Ovary (tissue), 9 donors: ENCODE measurements around the gene BCAN. TPM values are rescaled to one million over a fixed set of nuclear protein-coding genes. Genes with fewer than 3 reads are reported as not detected.

Experiments
- DNase-seq, 5 donors: peaks; one replicate each; pipeline ENCODE4 v3.0.0-alpha.2; 2019 to 2020
- H3K27ac ChIP-seq, 2 donors: fragments of 200-600 bp; one replicate each; pipeline versions ENCODE4 v1.5.1 to v1.8.0; 2019 to 2022
- H3K27me3 ChIP-seq: fragments of 200-600 bp; one replicate; pipeline ENCODE4 v1.8.0; 2022
- H3K36me3 ChIP-seq: fragments of 200-600 bp; sonication (generic); one replicate; pipeline ENCODE4 v1.5.1; 2019
- H3K4me1 ChIP-seq: one replicate; pipeline ENCODE4 v1.8.1; 2013; ENCODE audit warnings: mild to moderate bottlenecking, moderate library complexity; ENCODE audit not compliant: insufficient read depth
- H3K4me3 ChIP-seq: fragments of 200-600 bp; sonication (generic); one replicate; pipeline ENCODE4 v1.5.1; 2017
- H3K9me3 ChIP-seq, 2 donors: fragments of 200-600 bp in 1 of 2; sonication (generic) in 1 of 2; one replicate each; pipeline versions ENCODE4 v1.5.1 to v1.8.1; 2013 to 2019; ENCODE audit warnings: mild to moderate bottlenecking in 1 of 2, moderate library complexity in 1 of 2
- EP300 ChIP-seq: sonication (generic); formaldehyde crosslinking; IDR thresholded peaks from one replicate; pipeline ENCODE4 v1.6.1; 2017; ENCODE audit warnings: antibody characterized with exemption
- POLR2A ChIP-seq: fragments of 450-650 bp; IDR thresholded peaks from one replicate; pipeline ENCODE4 v1.6.1; 2017; ENCODE audit warnings: antibody characterized with exemption, mild to moderate bottlenecking, moderate library complexity
- WGBS, 3 donors: extraction: QIAGEN DNeasy Blood & Tissue Kit in 1 of 3; methylation state at CpG; one replicate each; pipeline versions ENCODE4 v1.1.5 to v1.1.7; 2013 to 2017; 5-methylcytosine and 5-hydroxymethylcytosine counted together
- intact Hi-C, 4 donors: fragments of 100-400 bp; cut with DNase I; formaldehyde crosslinking; loops; one replicate each; pipeline versions ENCODE4 v1.11.0 to v1.15.1; 2022 to 2023
- polyA plus RNA-seq, 2 donors: library from polyadenylated mRNA; stranded (reverse); fragments of 200-250 nt in 1 of 2; fragments of 350-450 nt in 1 of 2; fragmentation: Illumina TruSeq in 1 of 2; extraction: RNeasy Lipid Tissue Mini Kit (QIAGEN cat#74804) in 1 of 2; gene quantifications; one replicate each; pipeline ENCODE4 v1.2.3, GENCODE V29; 2013 to 2014
- total RNA-seq, 7 donors: library from RNA; depleted of rRNA in 2 of 7; stranded (reverse); fragments of >200 nt in 2 of 7; fragmentation: NEBNext Ultra II Directional in 3 of 7; extraction: Animal tissue kit (Norgen Biotek cat#: 25700) in 3 of 7; gene quantifications; one replicate each; pipeline versions ENCODE4 v1.1.0 to v1.2.4, GENCODE V29; 2016 to 2023
- TF ChIP-seq, protein P1 (sequence below), 3 donors: fragments of 450-650 bp in 2 of 3; fragments of 200-600 bp in 1 of 3; IDR thresholded peaks; one replicate each; pipeline versions ENCODE4 v1.5.1 to v1.8.0; 2016 to 2022; ENCODE audit warnings: antibody characterized with exemption in 3 of 3, mild to moderate bottlenecking in 1 of 3
- donor health status: DM: no; HTN: no; CAD: no; lungs with moderate emphysema.
- donor health status: DM: no; HTN: no; CAD: no.
- donor health status: Bipolar disorder and iron deficiency.
- donor health status: DM: yes; HTN: yes; CAD: no.
- donor health status: DM: no; HTN: no; CAD: no.
- donor health status: DM: yes; HTN: yes; CAD: no.

Gene BCAN
- total and polyA plus RNA-seq, 9 donors = 0.11 to 2.2 (median 0.39) TPM; not detected in 3

GRCh38 chr1:156619582-156619955 is 22.3 kb upstream of the BCAN start:
- intact Hi-C loops = loop anchor here in 1 of 4 donors (10.0 kb wide), 1 partner anchor 265 kb away; no protein-coding TSS in a partner anchor
- DNase-seq = no peak
- no peak overlapping the region for H3K4me3 ChIP-seq
- no peak overlapping the region for H3K27ac ChIP-seq
- TF ChIP-seq EP300 = no peak
- TF ChIP-seq, protein P1, sequence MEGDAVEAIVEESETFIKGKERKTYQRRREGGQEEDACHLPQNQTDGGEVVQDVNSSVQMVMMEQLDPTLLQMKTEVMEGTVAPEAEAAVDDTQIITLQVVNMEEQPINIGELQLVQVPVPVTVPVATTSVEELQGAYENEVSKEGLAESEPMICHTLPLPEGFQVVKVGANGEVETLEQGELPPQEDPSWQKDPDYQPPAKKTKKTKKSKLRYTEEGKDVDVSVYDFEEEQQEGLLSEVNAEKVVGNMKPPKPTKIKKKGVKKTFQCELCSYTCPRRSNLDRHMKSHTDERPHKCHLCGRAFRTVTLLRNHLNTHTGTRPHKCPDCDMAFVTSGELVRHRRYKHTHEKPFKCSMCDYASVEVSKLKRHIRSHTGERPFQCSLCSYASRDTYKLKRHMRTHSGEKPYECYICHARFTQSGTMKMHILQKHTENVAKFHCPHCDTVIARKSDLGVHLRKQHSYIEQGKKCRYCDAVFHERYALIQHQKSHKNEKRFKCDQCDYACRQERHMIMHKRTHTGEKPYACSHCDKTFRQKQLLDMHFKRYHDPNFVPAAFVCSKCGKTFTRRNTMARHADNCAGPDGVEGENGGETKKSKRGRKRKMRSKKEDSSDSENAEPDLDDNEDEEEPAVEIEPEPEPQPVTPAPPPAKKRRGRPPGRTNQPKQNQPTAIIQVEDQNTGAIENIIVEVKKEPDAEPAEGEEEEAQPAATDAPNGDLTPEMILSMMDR (IDR thresholded peaks at IDR 0.05) = no peak
- TF ChIP-seq POLR2A = no peak
- WGBS, 3 donors = 19 to 35% (median 28%) methylated on average over 6 of the region's 6 CpGs
- H3K9me3 ChIP-seq = no peaks in the 10 kb centered on the region
- no peaks in the 10 kb centered on the region for H3K36me3 ChIP-seq
- H3K27me3 ChIP-seq = no peaks in the 10 kb centered on the region
- H3K4me1 ChIP-seq = peaks cover 8% of the 10 kb centered on the region

DNA sequence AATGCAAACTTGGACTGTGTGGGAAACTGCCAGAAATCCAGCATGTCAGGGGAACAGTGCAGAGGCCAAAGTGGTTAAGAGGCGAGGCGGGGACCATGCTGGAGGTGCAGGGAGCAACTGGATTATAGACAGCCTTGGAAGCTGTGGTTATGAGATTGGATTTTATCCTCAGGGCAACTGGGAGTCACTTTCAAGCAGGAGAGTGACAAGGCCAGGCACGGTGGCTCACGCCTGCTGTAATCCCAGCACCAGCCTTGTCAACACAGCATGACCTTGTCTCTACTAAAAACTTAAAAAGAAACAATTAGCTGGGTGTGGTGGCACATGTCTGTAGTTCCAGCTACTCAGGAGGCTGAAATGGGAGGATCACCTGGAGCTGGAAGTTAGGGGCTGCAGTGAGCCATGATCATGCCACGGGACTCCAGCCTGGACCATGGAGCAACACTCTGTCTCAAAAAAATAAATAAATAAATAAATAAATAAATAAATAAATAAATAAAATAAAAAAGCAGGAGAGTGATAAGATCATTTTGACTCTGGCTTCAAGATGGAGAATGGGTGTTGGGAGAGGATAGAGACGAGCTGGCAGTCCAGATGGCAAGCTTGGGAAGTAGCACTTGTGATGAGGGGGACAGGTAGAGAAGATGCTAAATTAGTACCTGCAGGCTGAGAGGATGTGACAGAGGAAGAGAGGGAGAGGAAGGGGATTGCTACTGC is 19.2 kb upstream of the BCAN start:
- TF ChIP-seq, protein P1 (IDR thresholded peaks at IDR 0.05) = no peak
- no peak for TF ChIP-seq EP300
- TF ChIP-seq POLR2A = no peak
- no peaks in the 10 kb centered on the region for H3K36me3 ChIP-seq
- intact Hi-C loops = no loop called here
- no peak overlapping the region for H3K4me3 ChIP-seq
- WGBS, 3 donors = 82 to 84% (median 84%) methylated on average over 6 of the region's 6 CpGs
- no peak for DNase-seq
- H3K9me3 ChIP-seq = no peaks in the 10 kb centered on the region
- H3K4me1 ChIP-seq = peaks cover 12% of the 10 kb centered on the region
- no peaks in the 10 kb centered on the region for H3K27me3 ChIP-seq
- no peak overlapping the region for H3K27ac ChIP-seq

DNA sequence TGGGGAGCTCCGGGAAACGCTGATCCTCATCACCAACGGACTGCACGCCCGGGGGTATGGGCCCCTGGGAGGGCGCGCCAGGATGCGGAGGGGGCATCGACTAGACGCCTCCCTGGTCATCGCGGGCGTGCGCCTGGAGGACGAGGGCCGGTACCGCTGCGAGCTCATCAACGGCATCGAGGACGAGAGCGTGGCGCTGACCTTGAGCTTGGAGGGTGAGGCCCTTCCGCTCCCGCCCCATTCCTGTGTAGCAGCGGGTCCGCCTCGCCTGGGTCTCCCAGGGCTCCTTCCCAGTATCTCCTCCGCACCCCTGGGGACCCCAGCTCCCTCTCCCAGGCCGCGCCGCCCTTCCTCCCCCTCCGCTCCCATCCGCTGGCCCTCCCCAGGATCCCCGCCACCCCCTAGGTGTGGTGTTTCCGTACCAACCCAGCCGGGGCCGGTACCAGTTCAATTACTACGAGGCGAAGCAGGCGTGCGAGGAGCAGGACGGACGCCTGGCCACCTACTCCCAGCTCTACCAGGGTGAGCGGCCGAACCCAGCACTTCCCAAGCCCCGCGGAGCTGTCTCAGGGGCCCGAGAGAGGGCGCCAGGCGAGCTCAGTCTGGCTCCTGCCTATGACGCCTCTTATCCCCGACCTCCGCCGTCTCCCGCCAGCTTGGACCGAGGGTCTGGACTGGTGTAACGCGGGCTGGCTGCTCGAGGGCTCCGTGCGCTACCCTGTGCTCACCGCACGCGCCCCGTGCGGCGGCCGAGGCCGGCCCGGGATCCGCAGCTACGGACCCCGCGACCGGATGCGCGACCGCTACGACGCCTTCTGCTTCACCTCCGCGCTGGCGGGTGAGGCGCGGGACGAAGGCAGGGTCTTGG is 17.7 kb upstream of the BCAN start:
- no peaks in the 10 kb centered on the region for H3K36me3 ChIP-seq
- TF ChIP-seq POLR2A (no peak), EP300 (no peak)
- TF ChIP-seq, protein P1 (IDR thresholded peaks at IDR 0.05) = no peak
- H3K4me3 ChIP-seq = peak overlapping the region; percentile 31
- DNase-seq = peak in 3 of 5 donors; percentile 44 to 65 (median 46)
- intact Hi-C loops = no loop called here
- no peak overlapping the region for H3K27ac ChIP-seq
- H3K9me3 ChIP-seq = no peaks in the 10 kb centered on the region
- no peaks in the 10 kb centered on the region for H3K27me3 ChIP-seq
- WGBS, 3 donors = 0 to 4% (median 3%) methylated on average over 74 to 87 of the region's 87 CpGs
- peaks cover 12% of the 10 kb centered on the region for H3K4me1 ChIP-seq

DNA sequence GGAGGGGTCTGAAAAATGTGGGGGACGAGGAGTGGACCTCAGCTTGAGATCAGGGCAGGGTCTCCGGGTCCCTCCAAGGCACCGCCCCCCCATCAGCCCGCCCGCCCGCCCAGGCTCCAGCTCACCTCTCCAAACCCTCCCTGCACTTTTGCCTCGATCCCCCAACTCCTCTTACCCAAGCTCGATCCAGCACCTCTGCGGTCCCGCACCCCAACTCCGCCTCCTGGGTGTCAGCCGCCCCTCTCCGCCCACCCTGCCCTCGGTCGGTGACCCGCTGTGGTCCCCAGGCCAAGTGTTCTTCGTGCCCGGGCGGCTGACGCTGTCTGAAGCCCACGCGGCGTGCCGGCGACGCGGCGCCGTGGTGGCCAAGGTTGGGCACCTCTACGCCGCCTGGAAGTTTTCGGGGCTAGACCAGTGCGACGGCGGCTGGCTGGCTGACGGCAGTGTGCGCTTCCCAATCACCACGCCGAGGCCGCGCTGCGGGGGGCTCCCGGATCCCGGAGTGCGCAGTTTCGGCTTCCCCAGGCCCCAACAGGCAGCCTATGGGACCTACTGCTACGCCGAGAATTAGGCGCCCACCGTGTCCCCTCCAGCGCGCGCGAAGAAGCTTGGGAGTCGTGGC is 17.0 kb upstream of the BCAN start:
- H3K4me1 ChIP-seq = peaks cover 12% of the 10 kb centered on the region
- TF ChIP-seq EP300 (no peak), POLR2A (no peak)
- TF ChIP-seq, protein P1 (IDR thresholded peaks at IDR 0.05) = no peak
- no peak for DNase-seq
- WGBS, 3 donors = 1% methylated on average over 44 to 55 of the region's 55 CpGs
- H3K27ac ChIP-seq = peak overlapping the region in 1 of 2 donors; percentile 9
- H3K4me3 ChIP-seq = peak overlapping the region; percentile 31
- H3K27me3 ChIP-seq = no peaks in the 10 kb centered on the region
- no peaks in the 10 kb centered on the region for H3K36me3 ChIP-seq
- intact Hi-C loops = no loop called here
- H3K9me3 ChIP-seq = no peaks in the 10 kb centered on the region
